Suppressor macrophage (primary cell): ENCODE data around the gene ABI3.
"Not testable (repeated sequence)": the region's sequence is repeated elsewhere in the genome, so short reads cannot be mapped to it uniquely, and the experiment has no call there.

Experiments used
- DNase-seq, 4 experiments: peaks; one replicate each; pipeline ENCODE4 v3.0.0-alpha.2; 2020 to 2022

ABI3 gene

DNA sequence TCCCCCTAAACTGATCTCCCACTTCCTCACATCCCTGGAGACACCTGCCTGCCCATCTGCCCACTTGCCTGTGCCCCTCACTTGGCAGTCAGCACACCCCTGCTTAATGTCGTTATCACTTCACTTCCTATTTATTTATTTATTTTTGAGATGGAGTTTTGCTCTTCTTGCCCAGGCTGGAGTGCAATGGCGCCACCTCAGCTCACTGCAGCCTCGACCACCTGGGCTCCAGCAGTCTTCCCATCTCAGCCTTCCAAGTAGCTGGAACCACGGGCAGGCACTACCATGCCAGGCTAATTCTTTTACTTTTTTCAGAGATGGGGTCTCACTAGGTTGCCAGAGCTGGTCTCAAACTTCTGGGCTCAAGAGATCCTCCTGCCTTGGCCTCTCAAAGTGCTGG lies 43.6 kb downstream of the ABI3 start:
- DNase-seq = no peak

- peak in 2 of 4 experiments; percentile 42 to 60 for DNase-seq
Observed at GRCh38 chr17:49255125-49255524, 44.6 kb downstream of the ABI3 start.

- DNase-seq = no peak
Observed at GRCh38 chr17:49258394-49258793, 47.9 kb downstream of the ABI3 start.

GRCh38 chr17:49259663-49260010 lies 49.1 kb downstream of the ABI3 start:
- no peak for DNase-seq

DNA sequence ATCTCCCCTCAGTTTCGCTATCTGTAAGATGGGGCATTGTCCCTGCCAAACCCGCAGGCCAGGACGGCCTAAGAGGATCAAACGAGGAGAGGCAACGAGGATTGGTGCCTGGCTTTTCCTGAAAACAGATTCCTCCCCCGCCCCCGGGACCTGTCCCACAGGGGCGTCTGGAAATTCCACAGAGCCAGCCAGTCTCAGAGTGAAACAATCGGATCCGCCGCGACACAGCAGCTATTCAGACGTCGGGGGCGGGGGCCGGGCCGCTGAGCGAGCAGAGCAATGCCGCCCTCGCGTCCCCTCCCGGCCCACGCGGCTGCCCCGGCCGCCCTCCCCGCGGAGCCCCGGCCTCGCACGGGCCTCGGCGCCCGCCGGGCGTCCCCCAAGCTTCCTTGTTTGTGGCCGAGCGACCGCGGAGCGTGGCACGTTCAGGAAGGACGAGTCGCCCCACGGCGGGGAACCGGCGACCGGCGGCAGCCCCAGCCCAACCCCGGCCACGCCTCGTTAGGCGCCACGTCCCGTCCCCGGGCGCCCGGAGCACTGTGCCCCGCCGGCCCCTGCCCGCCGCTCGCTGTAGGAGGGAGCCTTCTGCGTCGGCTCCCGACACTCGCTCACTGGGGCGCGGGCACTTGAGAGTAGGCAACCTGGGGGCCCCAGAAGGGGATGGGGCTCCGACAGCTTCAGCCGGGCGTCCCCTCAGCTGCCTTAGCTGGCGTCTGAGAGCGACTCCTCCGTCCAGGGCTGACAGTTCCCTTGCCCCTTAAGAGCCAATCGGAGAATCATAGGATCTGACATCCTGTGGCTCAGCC lies 49.7 kb downstream of the ABI3 start:
- peak; percentile 61 to 90 (median 90) for DNase-seq

GRCh38 chr17:49260817-49261291 lies 50.3 kb downstream of the ABI3 start:
- peak in 1 of 4 experiments; percentile 75 for DNase-seq

DNA sequence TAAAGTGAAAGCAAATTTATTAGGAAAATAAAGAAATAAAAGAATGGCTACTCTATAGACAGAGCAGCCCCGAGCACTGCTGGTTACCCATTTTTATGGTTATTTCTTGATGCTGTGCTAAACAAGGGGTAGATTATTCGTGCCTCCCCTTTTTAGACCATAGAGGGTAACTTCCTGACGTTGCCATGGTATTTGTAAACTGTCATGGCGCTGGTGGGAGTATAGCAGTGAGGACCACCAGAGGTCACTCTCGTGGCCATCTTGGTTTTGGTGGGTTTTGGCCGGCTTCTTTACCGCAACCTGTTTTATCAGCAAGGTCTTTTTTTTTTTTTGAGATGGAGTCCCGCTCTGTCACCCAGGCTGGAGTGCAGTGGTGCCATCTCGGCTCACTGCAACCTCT lies 51.0 kb downstream of the ABI3 start:
- DNase-seq = not testable (repeated sequence)

DNA sequence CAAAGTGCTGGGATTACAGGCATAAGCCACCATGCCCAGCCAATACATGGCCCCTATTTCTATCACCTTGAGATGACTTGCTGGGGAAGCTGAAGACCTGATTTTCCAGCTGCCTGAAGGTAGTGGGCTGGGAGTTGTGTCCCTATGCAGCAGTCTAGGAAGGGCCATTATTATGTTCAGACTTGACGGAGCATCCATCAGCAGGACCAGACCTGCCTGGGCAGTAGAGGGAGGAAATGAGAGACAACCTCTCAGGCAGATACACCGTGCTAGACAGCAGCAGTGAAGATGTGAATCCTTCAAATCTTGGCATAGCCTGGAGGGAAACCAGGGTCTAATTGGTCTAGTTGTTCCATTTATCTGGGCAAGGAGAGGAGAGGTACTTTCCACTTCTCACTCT lies 55.7 kb downstream of the ABI3 start:
- no peak for DNase-seq

DNA sequence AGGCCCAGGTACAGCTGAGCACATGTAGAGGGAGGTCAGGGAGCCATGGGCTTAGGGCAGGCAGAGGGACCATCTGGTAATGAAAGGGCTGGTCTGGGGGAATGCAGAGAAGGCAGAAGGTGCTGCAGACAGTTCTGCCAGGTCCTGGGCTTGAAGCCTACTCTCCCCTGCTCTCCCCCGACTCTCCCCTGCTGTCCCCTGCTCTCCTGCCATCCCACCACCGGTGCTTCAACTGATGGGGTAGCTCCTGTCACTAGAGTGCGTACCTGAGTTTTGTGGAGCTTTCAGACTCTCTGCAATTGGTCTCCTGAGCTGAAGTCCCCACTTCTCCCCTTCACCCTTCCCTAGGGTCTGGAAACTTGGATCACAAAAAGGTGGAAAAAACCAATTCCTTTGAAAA lies 57.4 kb downstream of the ABI3 start:
- no peak for DNase-seq

GRCh38 chr17:49269356-49269755 lies 58.8 kb downstream of the ABI3 start:
- no peak for DNase-seq
